Limb (tissue), 2 donors: ENCODE results near the gene FBRSL1.

Source experiments
- DNase-seq, 2 donors: peaks; one replicate each; pipeline ENCODE4 v3.0.0-alpha.2; 2016; ENCODE audit errors: extremely low spot score in 2 of 2

Gene FBRSL1

GRCh38 chr12:132510111-132510724 lies 20.3 kb downstream of the FBRSL1 start:
- no peak for DNase-seq

- DNase-seq, result no peak
These were observed 21.0 kb downstream of the FBRSL1 start for GRCh38 chr12:132510746-132511477.

- DNase-seq, result no peak
These were observed 21.7 kb downstream of the FBRSL1 start for GRCh38 chr12:132511516-132512196.

GRCh38 chr12:132512197-132513069 lies 22.5 kb downstream of the FBRSL1 start:
- DNase-seq, result no peak

GRCh38 chr12:132513070-132513398 lies 23.1 kb downstream of the FBRSL1 start:
- DNase-seq, result no peak

- DNase-seq, result no peak
These were observed 23.6 kb downstream of the FBRSL1 start for GRCh38 chr12:132513458-132514135.

- DNase-seq, result no peak
These were observed 24.4 kb downstream of the FBRSL1 start for GRCh38 chr12:132514216-132514820.

- DNase-seq, result no peak
These were observed 24.9 kb downstream of the FBRSL1 start for GRCh38 chr12:132514838-132515237.

- no peak for DNase-seq
These were observed 26.4 kb downstream of the FBRSL1 start for GRCh38 chr12:132516095-132517012.

GRCh38 chr12:132517013-132517739 lies 27.2 kb downstream of the FBRSL1 start:
- no peak for DNase-seq

- no peak for DNase-seq
These were observed 27.8 kb downstream of the FBRSL1 start for GRCh38 chr12:132517740-132518100.

GRCh38 chr12:132518354-132518992 lies 28.5 kb downstream of the FBRSL1 start:
- no peak for DNase-seq

- DNase-seq, result no peak
These were observed 30.7 kb downstream of the FBRSL1 start for GRCh38 chr12:132520421-132521199.

- no peak for DNase-seq
These were observed 31.2 kb downstream of the FBRSL1 start for GRCh38 chr12:132521200-132521580.

- DNase-seq, result no peak
These were observed 31.9 kb downstream of the FBRSL1 start for GRCh38 chr12:132521712-132522292.

GRCh38 chr12:132522592-132523380 lies 32.8 kb downstream of the FBRSL1 start:
- DNase-seq, result no peak
